CD4-positive, alpha-beta T cell treated with Interleukin-6 for 4 hours (primary cell): ENCODE measurements around the gene SMIM34.

ENCODE experiments used
- DNase-seq: peaks from one replicate; pipeline ENCODE4 v3.0.0-alpha.2; 2020; ENCODE audit warnings: mixed read lengths

SMIM34 gene

DNA sequence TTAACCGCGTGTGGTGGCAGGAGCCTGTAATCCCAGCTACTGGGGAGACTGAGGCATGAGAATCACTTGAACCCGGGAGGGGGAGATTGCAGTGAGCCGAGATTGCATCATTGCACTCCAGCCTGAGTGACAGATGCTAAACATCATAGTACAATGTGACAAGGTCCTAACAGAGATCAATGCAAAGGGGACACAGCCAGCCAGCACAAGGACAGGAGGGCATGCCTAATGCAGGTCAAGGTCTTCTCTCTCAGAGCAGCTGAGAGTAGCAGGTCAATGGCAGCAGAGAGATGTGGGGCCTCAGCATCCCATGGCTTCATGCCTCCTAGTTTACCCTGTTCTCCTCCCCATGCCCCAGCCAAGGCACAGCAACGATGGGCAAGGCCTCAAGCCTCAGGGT is 51.4 kb downstream of the SMIM34 start:
- DNase-seq = no peak

DNA sequence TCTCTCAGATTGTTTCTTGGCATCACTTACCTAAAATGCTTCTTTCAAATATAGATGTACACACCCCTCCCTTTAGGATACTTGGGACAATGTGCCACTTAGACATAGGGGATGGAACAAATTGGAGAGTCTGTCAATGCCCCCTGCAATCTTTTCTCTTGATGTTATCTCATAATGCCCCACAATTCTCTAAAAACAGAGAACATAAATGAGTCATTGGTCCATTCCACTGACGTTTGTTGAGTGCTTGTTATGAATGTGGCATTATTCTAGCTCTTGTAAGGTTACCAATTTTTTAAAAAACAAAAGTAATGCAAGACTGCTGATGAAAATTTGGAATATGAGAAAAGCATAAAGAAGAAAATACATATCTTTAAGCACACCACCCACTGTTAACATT is 54.0 kb downstream of the SMIM34 start:
- DNase-seq = no peak
